Measurements from ENCODE around the gene ACAP2.
"Not testable (repeated sequence)": the region's sequence is repeated elsewhere in the genome, so short reads cannot be mapped to it uniquely, and the experiment has no call there.

Gene ACAP2

DNA sequence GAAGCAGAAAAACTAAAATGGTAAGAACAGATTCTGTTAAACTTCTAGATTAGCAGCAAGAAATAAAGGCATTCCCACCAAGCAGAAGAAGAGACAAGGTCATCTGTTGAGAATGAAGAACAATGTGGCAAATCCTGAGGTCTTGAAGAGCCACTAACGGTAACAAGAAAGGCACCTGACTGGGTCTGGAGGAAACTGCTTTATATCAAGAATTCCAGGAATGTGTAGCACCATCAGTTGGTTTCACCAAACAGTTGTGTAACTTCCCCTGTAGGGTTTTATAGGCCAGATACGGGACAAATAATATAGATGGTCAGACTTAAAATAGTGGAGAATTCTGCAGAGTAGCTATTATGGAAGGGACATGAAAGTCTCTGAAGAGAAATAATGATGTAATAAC, 57.3 kb downstream of the ACAP2 start:
- peak; percentile 13 for DNase-seq (ENCODE audit: low read depth)

DNA sequence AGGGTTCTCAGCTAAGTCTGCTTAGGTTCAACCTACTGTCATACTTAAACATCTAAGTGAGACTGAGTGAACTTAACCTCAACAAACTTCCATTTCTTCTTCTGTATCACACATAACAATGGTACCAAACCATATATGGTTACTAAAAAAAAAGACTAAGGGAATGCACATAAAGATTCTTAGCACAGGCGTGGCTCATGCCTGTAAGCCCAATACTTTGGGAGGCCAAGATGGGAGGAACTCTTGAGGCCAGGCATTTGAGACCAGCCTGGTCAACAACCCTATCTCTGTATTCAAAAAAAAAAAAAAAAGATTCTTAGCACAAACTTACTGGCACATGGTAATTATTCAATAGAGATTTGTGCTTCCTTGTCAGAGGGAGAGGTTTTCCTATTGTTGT, 57.9 kb downstream of the ACAP2 start:
- no peak for DNase-seq (ENCODE audit: low read depth)

DNA sequence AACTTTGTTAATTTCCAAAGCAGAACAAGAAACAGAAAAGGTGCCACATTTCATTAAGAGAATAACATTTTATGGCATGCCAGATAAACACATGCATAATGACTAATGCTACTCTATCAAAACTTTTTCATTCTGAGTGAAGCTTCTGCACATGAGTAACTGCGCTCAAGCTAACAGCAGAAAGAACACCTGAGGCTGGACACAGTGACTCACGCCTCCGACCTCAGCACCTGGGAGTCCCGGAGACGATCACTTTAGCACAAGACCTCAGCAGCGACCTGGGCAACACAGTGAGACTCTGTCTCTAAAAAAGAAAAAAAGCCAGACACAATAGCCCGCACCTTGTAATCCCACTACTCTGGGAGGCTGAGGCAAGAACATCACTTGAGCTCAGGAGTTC, 70.6 kb downstream of the ACAP2 start:
- no peak for DNase-seq (ENCODE audit: low read depth)

DNA sequence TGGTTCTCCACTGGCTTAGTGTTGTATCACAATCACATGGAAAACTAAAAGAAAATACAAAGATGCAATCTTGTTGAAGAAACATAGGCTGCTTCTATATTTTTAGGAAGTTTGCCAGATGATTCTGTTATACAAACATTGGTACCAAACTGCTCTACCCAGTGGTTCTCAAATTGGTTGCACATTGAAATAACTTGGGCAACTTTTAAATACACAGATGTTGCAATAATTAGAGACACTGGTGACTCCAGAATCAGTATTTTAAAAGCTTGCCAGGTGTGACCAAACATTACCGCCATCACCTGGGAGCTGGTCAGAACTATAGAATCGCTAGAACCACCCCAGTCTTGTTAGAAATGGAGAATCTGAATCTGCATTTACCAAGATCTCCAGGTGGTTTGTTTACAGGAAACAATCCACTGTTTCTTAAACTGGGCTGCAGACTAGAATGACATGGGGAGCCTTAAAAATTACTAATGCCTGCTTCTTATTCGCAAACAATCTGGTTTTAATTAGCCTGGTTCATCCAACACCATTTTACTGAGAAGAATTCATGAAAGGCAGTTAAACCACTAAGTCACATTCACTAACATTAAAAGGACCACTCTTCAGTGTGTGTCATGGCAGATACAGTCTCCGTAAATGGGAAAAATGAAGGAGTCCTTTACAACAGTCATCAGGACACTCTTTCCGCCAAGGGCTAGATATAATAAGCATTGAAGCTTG, 76.5 kb downstream of the ACAP2 start:
- no peak for DNase-seq (ENCODE audit: low read depth)

DNA sequence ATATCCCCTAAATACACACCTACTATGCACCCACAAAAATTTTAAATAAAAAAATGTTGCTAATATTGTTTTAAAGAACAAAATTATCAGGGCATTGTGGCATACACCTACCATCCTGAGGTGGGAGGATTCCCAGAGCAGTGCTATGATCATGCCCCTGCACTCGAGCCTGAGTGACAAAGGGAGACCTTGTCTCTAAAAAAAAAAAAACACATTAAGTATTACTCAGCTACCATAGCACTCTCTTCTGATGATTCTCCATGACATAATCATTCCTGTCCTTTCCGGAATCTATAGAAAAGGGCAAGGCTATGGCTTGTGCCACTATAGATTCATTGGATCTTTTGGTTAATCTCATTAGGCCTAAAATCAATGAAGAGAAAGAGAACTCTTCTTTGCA, 77.4 kb downstream of the ACAP2 start:
- no peak for DNase-seq (ENCODE audit: low read depth)

DNA sequence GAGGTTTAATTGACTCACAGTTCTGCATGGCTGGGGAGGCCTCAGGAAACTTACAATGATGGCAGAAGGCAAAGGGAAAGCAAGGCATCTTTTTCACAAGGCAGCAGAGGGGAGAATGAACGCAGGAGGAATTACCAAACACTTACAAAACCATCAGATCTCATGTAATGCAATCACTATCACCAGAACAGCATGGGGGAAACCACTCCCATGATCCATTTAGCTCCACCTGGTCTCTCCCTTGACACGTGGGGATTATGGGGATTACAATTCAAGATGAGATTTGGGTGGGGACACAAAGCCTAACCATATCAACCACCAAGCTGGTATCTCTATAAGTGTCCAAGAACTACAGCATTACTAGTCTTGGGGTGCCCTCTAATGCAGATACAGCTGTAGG, 85.0 kb downstream of the ACAP2 start:
- not testable (repeated sequence) for DNase-seq (ENCODE audit: low read depth)

DNA sequence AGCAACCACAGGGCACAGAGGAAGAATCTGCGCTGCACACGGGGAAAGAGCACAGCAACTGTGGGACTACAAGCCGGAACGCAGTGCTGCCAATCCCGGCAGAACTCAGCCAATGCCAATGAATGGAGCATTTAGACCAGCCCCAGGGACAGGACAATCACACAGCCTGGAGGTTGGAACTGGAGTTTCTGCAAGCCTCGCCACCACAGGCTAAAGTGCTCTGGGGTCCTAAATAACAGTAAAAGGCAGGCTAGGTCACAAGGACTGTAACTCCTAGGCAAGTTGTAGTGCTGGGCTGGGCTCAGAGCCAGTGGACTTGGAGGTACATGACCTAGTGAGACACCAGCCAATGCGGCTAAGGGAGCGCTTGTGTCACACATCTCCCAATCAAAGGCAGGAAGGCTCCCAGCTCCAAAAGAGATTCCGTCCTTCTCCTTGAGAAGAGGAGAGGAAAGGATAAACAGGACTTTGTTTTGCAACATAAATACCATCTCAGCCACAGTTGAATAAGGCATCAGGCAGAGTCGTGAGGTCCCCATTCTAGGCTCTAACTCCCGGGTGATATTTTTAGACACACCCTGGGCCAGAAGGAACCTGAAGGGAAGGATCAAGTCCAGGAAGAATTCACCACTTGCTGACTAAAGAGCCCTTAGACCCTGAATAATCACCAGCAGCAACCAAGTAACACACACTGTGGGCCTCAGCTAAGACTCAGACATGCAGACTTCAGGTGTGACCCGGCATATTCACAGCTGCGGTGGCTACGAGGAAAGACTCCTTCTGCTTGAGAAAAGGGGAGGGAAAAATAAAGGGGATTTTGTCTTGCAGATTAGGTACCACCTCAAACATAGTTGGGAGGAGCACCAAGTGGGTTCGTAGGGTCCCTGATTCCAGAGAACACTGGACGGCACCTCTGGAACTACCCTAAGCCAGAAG, 86.4 kb downstream of the ACAP2 start:
- DNase-seq (ENCODE audit: low read depth), result no peak

DNA sequence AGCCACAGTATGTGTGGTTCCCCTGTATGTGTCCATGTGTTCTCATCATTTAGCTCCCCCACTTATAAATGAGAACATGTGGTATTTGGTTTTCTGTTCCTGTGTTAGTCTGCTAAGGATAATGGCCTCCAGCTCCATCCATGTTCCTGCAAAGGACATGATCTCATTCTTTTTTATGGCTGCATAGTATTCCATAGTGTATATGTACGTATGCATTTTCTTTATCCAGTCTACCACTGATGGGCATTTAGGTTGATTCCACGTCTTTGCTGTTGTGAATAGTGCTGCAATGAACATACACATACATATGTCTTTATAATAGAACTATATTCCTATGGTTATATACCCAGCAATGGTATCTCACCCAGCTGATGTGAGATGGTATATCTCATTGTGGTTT, 88.8 kb downstream of the ACAP2 start:
- DNase-seq (ENCODE audit: low read depth), result not testable (repeated sequence)

DNA sequence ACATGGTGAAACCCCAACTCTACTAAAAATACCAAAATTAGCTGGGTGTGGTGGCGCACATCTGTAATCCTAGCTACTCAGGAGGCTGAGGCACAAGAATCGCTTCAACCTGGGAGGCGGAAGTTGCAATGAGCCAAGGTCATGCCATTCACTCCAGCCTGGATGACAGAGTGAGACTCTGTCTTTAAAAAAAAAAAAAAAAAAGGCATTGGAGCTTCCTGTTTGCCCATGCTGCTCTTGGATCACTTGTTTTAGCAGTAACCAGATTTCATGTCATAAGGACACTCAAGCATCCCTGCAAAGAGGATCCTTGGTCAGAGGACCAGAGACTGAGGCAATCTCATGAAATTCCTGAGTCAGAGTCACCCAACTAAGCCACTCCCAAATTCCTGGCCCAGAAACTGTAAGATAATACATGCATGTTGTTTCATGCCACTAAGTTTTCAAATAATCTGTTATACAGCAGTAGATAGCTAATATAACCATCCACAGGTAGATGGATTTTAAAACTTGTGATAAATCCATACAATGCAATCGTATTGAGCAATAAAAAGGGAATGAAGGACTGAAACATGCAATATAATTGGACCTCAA, 89.8 kb downstream of the ACAP2 start:
- peak; percentile 38 for DNase-seq (ENCODE audit: low read depth)

DNA sequence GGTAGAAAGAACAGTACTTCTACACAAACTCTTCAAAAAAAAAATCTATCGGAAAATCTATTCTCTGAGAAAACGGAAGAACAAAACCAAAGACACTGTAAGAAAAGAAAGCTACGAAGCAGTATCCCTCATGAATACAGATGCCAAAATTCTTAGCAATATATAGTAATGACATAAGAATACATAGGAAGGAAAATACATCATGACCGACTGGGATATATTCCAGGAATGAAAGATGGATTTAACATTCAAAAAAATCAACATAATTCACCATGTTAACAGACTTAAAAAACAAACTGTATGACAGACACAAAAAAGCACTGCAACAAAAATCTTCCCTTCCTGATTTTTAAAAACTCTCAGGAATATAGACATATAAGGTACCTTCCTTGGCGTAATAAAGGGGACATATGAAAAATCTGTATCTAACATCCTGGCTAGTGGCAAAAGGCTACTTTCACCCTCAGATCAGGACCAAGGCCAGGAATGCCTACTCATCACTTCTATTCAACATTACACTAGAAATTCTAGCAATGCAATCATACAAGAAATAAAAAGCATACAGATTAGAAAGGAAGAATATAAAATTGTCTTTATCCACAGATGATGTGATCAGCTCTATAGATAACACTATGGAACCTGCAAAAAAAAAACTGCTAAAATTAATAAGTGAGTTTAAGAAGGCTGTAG, 94.2 kb downstream of the ACAP2 start:
- DNase-seq (ENCODE audit: low read depth), result no peak

DNA sequence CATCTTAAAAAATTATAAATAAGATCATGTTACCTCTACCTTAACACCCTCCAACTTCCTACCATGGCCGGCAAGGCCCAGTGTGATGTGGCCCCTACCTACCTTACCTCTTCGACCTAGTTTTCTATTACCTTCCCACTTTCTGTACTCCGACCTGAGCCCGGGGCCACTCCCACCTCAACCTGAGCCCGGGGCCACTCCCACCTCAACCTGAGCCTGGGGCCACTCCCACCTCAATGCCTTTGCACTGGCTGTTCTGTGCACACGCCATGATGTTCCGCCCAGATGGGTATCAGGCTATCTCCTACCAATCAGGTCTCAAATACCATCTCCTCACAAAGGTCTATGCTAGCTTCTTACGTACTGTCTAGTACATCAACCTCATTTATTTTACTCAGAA, 105.1 kb downstream of the ACAP2 start:
- no peak for DNase-seq (ENCODE audit: low read depth)

DNA sequence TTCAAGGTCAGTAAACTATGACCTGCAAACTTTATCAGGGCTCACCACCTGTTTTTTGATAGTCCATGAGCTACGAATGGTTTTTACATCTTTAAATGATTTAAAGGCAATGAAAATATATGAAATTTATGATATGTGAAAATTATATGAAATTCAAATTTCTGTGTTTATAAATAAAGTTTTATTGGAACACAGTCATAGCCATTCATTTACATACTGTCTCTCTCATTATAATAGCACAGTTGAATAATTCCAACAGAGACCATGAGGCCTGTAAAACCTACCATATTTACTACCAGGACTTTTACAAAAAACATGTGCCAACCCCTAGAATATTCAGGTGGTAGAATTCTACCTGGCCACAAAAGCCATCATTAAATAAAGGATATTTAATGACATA, 107.9 kb downstream of the ACAP2 start:
- DNase-seq (ENCODE audit: low read depth), result no peak

DNA sequence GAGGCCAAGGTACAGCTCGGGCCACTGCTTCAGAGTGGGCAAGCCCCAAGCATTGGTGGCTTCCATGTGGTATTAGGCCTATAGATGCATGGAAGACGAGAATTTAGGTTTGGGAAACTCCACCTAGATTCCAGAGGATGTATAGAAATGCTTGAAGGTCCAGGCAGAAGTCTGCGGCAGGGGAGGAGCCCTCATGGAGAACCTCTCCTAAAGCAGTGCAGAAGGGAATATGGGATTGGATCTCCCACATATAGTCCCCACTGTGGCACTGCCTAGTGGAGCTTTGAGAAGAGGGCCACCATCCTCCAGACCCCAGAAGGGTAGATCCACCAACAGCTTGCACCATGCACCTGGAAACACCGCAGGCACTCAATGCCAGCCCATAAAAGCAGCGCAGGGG, 123.8 kb downstream of the ACAP2 start:
- DNase-seq (ENCODE audit: low read depth), result no peak

DNA sequence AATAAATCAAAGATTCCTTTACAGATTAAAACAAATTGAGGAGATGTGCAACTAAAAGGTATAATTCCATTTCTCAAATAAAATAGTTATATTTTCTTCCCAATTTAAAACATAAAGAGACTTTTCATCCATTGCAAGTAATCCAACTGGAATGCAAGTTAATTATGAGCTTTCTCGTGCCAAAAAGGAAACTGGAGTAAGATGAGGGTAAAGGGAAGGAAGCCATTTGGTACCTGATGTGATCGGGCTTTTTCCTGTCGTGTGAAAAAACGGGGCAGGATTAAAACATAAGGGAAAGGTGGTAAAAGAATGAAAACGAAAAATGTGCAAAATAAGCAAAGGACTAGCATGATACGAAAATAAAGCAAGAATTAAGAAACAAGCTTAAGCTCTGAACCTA, 130.1 kb downstream of the ACAP2 start:
- no peak for DNase-seq (ENCODE audit: low read depth)

DNA sequence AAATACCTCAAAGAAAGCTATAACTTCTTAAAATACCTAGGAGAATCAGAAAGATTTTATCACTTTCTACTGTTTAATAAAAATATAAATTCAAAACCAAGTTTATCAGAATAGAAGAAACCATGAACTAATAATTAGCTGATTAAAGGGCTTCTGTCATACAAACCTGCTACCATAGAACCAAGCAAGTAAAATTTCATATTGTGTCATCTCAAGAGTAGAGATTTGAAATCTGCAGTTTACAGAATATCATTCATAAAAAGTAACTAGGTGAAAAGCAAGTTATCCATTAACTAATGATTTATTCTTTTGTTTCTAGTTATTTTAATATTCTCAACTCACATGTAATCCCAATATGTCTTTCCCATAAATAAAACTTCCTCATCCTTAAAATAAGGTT, 135.1 kb downstream of the ACAP2 start:
- no peak for DNase-seq (ENCODE audit: low read depth)

DNA sequence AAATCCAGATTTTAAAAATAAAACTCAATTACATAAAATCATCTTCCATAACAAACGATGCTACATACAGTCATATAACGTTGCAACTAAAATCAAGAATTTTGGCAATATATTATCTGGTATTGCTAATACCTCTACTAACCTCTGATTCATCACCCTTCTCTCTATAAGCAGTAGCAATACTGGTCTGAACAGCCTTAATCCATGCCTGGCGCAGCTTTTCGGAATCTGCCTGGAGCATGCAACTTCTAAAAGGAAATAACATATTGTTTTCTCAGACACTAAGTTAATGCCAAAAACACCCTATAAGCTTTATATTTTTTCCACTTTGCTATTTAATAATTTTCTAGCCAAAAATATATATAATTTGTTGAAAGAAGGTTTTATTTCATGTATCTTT, 136.5 kb downstream of the ACAP2 start:
- DNase-seq (ENCODE audit: low read depth), result no peak

DNA sequence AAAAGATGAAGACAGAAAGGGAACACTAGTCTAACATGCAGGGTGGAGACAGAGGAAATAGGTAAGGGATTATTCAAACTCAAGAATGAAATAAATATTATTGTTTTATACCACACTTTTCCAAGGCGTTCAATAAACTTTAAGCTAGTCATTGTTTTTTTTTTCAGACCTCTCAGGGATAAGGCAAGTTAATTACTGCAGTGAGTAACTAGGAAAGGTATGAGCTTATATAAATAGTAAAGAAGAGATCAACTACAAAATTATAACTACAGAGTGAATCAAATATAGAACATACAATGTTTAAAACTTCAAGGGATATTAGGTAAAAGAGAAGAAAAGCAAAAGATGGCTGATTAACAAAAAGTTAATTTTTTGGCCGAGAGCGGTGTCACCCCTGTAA, 140.4 kb downstream of the ACAP2 start:
- no peak for DNase-seq (ENCODE audit: low read depth)

DNA sequence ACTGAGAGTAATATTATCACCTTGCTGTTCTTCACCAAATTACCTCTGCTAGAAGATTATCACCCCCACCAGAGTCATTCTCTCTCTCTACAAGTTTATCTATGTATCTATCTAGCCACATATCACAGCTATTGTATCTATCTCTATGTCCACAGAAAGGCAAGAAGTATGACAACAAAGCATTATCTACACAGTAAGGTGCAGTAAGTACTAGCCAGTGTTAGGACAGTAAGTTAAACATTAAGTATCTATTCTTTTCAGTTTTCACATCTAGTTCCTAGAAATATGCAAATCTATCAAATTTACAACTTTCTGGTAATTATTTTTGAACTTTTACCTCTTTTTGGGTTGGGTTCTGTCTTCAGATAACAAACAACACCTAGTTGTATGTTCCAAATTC, 145.4 kb downstream of the ACAP2 start:
- DNase-seq (ENCODE audit: low read depth), result no peak

DNA sequence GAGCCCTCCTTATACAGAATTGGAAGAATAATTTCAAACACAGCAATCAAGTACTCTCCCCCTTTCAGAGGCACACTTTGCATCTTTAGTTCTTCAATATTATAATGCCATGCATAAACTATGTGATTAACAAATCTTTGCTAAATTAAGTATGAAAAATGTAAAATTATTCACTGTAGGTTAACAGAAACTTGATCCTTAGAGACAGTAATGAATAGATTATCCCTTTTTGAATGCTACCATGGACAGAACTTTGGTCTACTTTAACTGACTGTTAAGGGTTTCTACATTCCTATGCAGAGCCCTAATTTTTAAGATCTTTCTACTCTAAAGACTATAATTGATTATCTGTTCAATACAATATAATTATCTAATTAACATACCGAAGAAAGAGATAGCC, 146.2 kb downstream of the ACAP2 start:
- DNase-seq (ENCODE audit: low read depth), result no peak

DNA sequence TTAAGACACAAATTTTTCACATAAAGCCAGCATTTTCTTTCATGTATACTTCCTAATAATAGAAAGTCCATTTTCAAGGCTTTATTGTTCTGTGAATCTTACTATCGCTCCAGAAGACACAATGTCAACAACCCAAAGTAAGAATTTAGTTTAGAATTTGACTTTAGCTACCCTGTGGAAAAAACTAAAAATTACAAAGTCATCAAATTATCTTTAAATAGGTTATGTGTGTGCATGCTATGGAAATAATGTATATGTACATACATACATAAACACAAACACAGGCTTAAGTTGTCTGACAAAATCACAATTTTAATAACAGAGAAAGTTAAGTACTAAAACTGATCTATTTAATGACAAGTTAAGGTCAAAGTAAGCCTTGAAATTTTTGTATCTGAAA, 151.7 kb downstream of the ACAP2 start:
- DNase-seq (ENCODE audit: low read depth), result no peak

DNA sequence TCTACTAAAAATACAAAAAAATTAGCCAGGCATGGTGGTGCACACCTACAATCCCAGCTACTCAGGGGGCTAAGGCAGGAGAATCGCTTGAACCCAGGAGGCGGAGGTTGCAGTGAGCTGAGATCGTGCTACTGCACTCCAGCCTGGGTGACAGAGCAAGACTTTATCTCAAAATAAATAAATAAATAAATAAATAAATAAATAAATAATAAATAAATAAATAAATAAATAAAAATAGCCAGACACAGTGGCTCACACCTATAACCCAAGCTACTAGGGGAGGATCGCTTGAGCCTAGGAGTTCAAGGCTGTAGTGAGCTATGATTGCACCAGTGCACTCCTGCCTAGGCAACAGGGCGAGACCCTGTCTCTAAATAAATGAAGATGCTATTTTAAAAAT, 152.2 kb downstream of the ACAP2 start:
- DNase-seq (ENCODE audit: low read depth), result not testable (repeated sequence)

DNA sequence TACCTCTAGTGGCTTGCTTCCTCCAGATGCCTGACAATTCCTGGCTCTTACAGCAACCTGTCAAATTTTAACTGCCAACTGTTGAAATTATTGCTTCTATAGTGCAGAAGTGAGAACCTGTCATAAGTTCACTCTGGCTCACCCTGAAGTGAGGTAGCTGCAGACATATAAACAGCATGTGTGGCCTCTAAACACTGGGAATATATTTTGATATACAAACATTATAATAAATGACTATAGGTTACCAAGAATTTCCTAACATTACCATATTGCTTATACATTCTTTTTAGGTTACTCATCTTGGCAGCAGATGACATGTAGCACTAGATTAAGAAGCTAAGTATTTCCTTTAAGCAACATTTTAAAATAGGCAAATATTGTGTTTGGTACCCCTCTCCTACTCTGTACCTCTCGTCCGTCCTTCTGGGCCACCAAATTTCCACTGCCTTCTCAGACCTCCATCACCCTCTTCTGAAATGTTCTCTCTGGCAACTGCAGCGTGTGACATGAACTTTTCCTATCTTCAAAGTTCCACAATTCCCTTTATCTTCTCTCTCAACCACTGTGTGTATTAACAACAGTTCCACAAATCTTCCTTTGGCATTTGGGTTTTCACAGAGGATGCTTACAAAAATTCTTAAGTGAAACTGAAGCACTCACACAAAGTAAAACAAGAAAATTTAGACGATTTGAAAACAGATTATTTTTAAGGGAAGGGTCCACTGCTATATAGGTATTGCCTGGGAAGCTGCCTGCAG, 156.5 kb downstream of the ACAP2 start:
- no peak for DNase-seq (ENCODE audit: low read depth)
